SK-MEL-5 (cell line): ENCODE measurements around the gene EHBP1. TPM values are rescaled to one million over a fixed set of nuclear protein-coding genes. Genes with fewer than 3 reads are reported as not detected.

ENCODE experiments used
- DNase-seq: peaks from one replicate; pipeline ENCODE4 v3.0.0-alpha.2; 2016; ENCODE audit warnings: low read depth, low spot score
- in situ Hi-C: cut with HindIII; loops from 2 replicates; pipeline ENCODE4 v1.10.0; 2016; ENCODE audit warnings: low sequenced_read_pairs, high pct_unique_total_duplicates, low pct_unique_long_range_greater_than_20kb
- total RNA-seq: library from RNA; depleted of rRNA; stranded (reverse); fragments of >200 nt; shearing (Covaris generic); gene quantifications from 2 replicates; pipeline ENCODE4 v1.2.3, GENCODE V29; 2014

The EHBP1 gene
- total RNA-seq, 1 experiment from 2014 or later: 49.0 TPM

GRCh38 chr2:62940697-62941096 is 235.2 kb downstream of the EHBP1 start:
- no peak for DNase-seq
- in situ Hi-C loops: no loop called here

- in situ Hi-C loops: no loop called here
- peak; percentile 22 for DNase-seq
Measured at GRCh38 chr2:62941413-62941812, 235.9 kb downstream of the EHBP1 start.

- DNase-seq: no peak
- in situ Hi-C loops: no loop called here
Measured at GRCh38 chr2:62944362-62944761, 238.8 kb downstream of the EHBP1 start.

GRCh38 chr2:62947403-62947802 is 241.9 kb downstream of the EHBP1 start:
- no peak for DNase-seq
- in situ Hi-C loops: no loop called here

DNA sequence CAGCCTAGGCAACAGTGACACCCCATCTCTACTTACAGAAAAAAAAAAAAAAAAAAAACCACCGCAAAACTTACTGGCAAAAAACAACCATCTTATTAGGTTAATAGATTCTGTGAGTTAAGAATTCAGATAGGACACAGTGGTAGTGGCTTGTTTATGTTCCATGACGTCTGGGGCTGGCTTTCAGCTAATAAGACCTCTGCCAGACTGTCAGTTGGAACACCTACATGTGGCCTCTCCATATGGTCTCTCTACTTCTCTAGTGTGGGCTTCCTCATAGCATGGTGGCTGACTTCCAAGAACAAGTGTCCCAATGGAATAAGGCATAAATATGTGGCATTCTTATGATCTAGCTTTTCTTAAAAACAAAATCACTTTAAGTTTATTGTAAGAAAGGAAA is 251.1 kb downstream of the EHBP1 start:
- in situ Hi-C loops: no loop called here
- no peak for DNase-seq

GRCh38 chr2:62958206-62958605 is 252.7 kb downstream of the EHBP1 start:
- DNase-seq: no peak
- in situ Hi-C loops: no loop called here

- DNase-seq: no peak
- in situ Hi-C loops: no loop called here
Measured at GRCh38 chr2:62964050-62964449, 258.5 kb downstream of the EHBP1 start.

DNA sequence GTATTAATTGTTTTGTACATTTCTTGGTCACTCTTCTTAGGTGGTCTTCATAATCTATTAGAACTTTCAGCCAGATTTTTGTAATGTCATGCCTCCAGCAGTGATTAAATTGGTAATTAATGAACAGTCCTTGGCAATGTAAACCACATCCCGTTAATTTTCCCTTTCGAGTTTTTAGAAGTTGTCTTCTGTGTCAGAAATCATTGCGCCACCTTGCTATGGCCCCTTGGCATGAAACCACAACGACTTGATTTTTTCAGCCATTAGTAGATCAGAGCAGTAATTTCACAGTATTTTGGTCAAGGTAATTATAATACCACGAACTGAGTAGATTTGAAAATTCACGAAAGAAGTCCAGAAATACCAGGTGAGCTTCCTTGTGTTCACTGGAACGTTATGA is 259.2 kb downstream of the EHBP1 start:
- DNase-seq: no peak
- in situ Hi-C loops: no loop called here

DNA sequence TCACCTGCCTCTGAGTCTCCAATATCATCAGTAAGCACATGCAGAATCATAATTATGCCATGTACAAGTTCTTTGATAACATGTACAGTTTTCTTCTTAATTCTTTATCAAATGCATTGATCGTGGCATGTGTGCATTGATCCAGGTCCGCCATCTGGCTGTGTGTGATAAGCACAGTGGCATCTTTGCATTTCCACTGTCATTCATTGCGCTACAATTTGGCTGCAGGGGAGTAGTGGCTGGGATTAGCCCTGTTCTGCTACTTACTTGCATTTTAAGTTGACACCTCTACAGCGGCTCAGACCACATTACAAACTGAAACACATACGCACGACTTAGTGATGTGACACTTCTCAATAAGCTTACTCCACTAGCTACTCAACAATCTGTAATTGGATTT is 261.5 kb downstream of the EHBP1 start:
- in situ Hi-C loops: no loop called here
- DNase-seq: no peak

GRCh38 chr2:62968168-62968567 is 262.7 kb downstream of the EHBP1 start:
- DNase-seq: no peak
- in situ Hi-C loops: no loop called here

DNA sequence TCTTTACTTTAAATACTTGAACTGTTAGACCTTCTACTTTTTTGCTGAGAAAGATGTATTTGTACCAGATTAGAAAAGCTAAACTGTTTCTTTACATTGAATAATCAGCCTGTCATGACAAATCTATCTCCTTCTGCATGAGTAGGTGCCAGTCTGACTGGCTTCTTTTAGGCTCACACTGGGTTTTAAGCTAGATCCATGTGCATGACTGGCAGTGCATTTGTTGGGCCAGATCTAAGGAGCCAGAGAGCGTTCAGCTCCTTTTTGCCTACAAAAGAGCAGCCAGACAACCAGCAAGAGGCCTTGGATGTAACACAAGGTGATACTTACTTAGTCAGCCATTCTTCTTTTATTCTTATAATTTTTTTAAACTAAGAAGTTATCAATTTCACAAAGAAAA is 263.2 kb downstream of the EHBP1 start:
- in situ Hi-C loops: no loop called here
- no peak for DNase-seq

DNA sequence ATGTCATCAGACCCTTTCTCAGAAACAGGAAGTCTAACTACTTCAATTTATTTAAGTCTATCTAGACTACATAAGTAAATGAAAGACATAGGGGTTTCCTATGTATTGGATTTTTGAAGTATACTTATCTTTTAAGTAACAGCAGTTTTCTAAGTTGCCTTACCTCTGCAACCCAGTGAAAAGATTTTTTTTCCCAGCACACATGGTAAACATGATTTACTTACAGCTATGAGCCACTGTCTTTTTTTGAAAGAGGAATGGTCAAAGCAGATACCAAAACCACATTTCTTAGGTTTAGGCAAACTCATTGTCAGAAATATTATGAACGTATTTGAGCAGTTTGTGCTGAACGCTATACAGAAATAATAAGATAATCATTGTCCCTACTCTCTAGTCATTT is 266.4 kb downstream of the EHBP1 start:
- in situ Hi-C loops: no loop called here
- DNase-seq: no peak

GRCh38 chr2:62972601-62973000 is 267.1 kb downstream of the EHBP1 start:
- DNase-seq: no peak
- in situ Hi-C loops: no loop called here

DNA sequence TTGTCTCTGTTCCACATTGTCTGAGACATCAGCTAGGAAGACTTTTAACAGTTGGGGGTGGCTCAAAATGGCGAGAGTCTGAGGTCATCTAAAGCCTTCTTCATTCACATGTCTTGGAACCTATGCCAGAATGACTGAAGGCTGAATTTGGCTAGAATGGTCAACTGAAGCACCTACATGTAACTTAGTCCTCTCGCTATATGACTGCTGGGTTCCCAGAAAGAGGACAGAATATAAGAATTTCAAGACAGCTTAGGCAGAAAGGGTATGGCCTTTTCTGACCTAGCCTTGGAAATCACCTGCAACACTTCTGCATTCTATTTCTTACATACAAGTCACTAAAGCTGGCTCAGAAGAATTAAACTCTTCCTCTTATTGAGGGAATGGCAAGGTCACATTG is 269.5 kb downstream of the EHBP1 start:
- in situ Hi-C loops: no loop called here

GRCh38 chr2:62991605-62992004 is 286.1 kb downstream of the EHBP1 start:
- DNase-seq: no peak
- in situ Hi-C loops: no loop called here

More for the DNA sequence above, 269.5 kb downstream of the EHBP1 start:
- no peak for DNase-seq

- in situ Hi-C loops: no loop called here
Measured at GRCh38 chr2:62992561-62992960, 287.0 kb downstream of the EHBP1 start.

GRCh38 chr2:62994206-62994605 is 288.7 kb downstream of the EHBP1 start:
- DNase-seq: no peak
- in situ Hi-C loops: no loop called here

More at GRCh38 chr2:62992561-62992960, 287.0 kb downstream of the EHBP1 start:
- no peak for DNase-seq

- no peak for DNase-seq
- in situ Hi-C loops: no loop called here
Measured at GRCh38 chr2:62996534-62997186, 291.1 kb downstream of the EHBP1 start.

DNA sequence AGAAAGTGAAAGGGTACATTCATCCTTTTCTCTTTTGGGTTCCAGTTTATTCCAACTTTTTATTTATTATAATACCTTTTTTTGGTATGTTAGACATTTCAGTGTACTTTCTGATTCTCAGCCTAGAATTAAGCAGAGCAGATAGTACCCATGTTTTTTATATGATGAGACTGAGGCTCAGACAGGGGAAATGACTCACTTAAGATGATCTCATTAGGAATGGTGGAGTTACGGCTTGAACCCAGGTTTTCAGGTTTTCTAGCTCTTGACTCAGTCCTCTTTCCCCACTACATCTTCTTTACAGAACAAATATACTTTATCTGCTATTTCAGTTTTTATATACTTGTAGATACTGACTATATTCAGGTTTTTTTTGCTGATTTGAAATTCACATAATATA is 293.4 kb downstream of the EHBP1 start:
- in situ Hi-C loops: no loop called here
- no peak for DNase-seq

DNA sequence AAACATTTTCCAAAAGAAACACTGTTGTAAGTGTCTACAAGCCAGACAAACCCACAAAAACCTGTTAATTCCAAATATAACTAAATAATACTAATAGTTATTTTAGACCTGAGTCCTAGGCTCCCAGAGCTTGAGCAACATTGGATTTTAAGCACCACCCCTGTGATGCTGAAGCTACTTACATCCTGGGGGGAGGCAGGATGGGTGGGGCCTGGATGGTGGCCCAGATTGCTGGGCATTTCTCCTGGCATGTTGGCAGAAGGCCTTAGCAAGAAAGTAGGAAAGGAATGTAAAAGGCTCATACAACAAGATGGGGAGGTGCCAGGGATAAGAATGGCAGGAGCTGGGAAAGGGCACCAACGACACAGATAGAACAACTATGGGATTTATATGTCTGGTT is 294.4 kb downstream of the EHBP1 start:
- in situ Hi-C loops: no loop called here
- DNase-seq: no peak
